ENCODE results near the gene PGRMC1. TPM values are rescaled to one million over a fixed set of nuclear protein-coding genes. Genes with fewer than 3 reads are reported as not detected.

PGRMC1 gene
- total RNA-seq, 1 donor from 2014 or later = 16.5 TPM

DNA sequence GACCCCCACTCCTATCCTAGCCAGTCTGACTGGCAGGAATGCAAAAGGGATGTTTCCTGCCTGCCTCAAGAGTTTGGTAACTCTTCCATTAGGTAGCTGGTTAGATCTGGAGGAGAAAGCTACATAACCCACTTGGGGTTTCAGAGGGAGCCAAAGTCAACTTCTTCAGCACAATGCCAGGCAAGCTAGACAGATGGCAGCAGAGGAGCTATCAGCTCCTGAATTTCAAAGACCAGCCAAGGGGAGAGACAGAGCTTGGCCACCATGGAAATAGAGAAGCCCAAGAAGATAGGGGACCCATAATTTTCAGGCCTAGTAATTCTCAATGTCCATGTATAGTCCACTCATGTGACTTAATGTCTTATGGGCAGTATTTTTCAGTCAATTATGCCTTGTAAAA lies 56.4 kb downstream of the PGRMC1 start:
- intact Hi-C loops (cut with DNase I) = no loop called here
- DNase-seq (ENCODE audit: low spot score) = no peak

Other genes starting within 250 kb of the PGRMC1 start
- not detected for gene CT47C1, start 163.3 kb upstream of the PGRMC1 start, total RNA-seq
- 0.08 TPM for gene KIAA1210, start 108.5 kb upstream of the PGRMC1 start, total RNA-seq
- 2.1 TPM for gene SLC25A43, start 163.1 kb downstream of the PGRMC1 start, total RNA-seq
- gene SLC25A5, start 232.2 kb downstream of the PGRMC1 start, total RNA-seq = 251 TPM